Gastrocnemius medialis (tissue), 4 donors: Measurements from ENCODE around the gene MSMO1. TPM values are rescaled to one million over a fixed set of nuclear protein-coding genes. Genes with fewer than 3 reads are reported as not detected.

ENCODE experiments used
- ATAC-seq, 2 donors: fragments of 150-250 bp; one replicate each; pipeline ENCODE4 v1.9.1; 2016
- DNase-seq, 2 donors: peaks; one replicate each; pipeline ENCODE4 v3.0.0-alpha.2; 2019
- H3K27ac ChIP-seq, 4 donors: fragments of 200-600 bp; sonication (generic); 1 replicate in 1 of 4; 2 replicates in 3 of 4; pipeline ENCODE4 v1.5.1; 2016 to 2018; ENCODE audit warnings: mild to moderate bottlenecking in 2 of 4, moderate library complexity in 1 of 4
- H3K27me3 ChIP-seq, 3 donors: fragments of 200-600 bp; sonication (generic) in 2 of 3; 1 replicate in 1 of 3; 2 replicates in 2 of 3; pipeline versions ENCODE4 v1.5.1 to v1.6.0; 2016 to 2019; ENCODE audit warnings: mild to moderate bottlenecking in 1 of 3, moderate library complexity in 1 of 3
- H3K36me3 ChIP-seq, 2 donors: fragments of 200-600 bp; sonication (generic) in 1 of 2; one replicate each; pipeline ENCODE4 v1.5.1; 2017 to 2018
- H3K4me1 ChIP-seq, 2 donors: fragments of 200-600 bp; sonication (generic) in 1 of 2; one replicate each; pipeline ENCODE4 v1.5.1; 2016 to 2017; ENCODE audit warnings: mild to moderate bottlenecking in 2 of 2
- H3K4me3 ChIP-seq, 4 donors: fragments of 200-600 bp; sonication (generic) in 3 of 4; 1 replicate in 1 of 4; 2 replicates in 3 of 4; pipeline ENCODE4 v1.5.1; 2016 to 2019; ENCODE audit warnings: mild to moderate bottlenecking in 2 of 4
- H3K9me3 ChIP-seq, 3 donors: fragments of 200-600 bp; sonication (generic) in 2 of 3; 1 replicate in 1 of 3; 2 replicates in 2 of 3; pipeline ENCODE4 v1.5.1; 2016 to 2019
- POLR2A ChIP-seq, 2 donors: fragments of 450-650 bp; IDR thresholded peaks; one replicate each; pipeline ENCODE4 v1.6.1; 2017; ENCODE audit warnings: antibody characterized with exemption in 2 of 2, mild to moderate bottlenecking in 2 of 2, moderate library complexity in 2 of 2
- in situ Hi-C, 4 donors: fragments of 200-750 bp; cut with MboI; loops; one replicate each; pipeline versions ENCODE4 v1.15.0 to v1.8.0; 2017; ENCODE audit warnings: low sequenced_read_pairs in 4 of 4
- intact Hi-C: fragments of 100-400 bp; cut with DNase I; formaldehyde crosslinking; loops from one replicate; pipeline ENCODE4 v1.15.1; 2023; ENCODE audit warnings: low total_unique reads
- microRNA counts, 2 donors: library from miRNA; unstranded; fragments of <30 nt; microRNA quantifications; one replicate each; lab custom pipeline; 2016
- microRNA-seq, 2 donors: library from miRNA; unstranded; fragments of <30 nt; microRNA quantifications; one replicate each; pipeline ENCODE4, GENCODE V29; 2016; ENCODE audit warnings: borderline replicate concordance in 2 of 2
- total RNA-seq, 4 donors: library from RNA; depleted of rRNA; stranded (reverse); fragments of >200 nt; gene quantifications; one replicate each; pipeline versions ENCODE4 v1.1.0 to v1.2.3, GENCODE V29; 2016
- TF ChIP-seq, protein P1 (sequence below), 5 experiments: fragments of 450-650 bp in 3 of 5; fragments of 200-600 bp in 2 of 5; sonication (generic) in 2 of 5; IDR thresholded peaks in 4 of 5; conservative IDR thresholded peaks in 1 of 5; 1 replicate in 4 of 5; 2 replicates in 1 of 5; pipeline ENCODE4 v1.5.1; 2016 to 2019; ENCODE audit warnings: antibody characterized with exemption in 5 of 5, mild to moderate bottlenecking in 3 of 5, moderate library complexity in 3 of 5

The MSMO1 gene
- total RNA-seq, 4 donors from 2014 or later, result 3.9 to 7.7 (median 4.1) TPM

DNA sequence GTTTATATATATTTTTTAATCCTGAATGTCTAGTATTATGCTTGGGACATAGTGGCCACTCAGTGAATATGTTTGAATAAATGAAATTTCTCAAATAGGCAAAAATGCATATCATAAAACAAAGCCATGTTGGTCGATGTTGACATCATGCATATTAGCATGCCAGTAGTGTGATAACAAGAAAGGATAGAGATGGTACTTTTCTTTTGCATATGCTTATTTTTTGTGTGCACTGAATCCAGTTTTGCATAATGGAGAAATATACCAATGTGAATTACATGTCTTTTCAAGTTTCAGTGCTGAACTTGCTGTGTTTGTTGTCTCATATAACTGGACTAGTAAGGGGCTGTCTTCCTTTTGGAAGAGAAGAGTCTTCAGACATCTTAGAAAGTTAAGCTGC is 58.9 kb downstream of the MSMO1 start:
- in situ Hi-C loops, result no loop called here
- Histone ChIP-seq H3K4me1 (no peaks in the 10 kb centered on the region), H3K36me3 (no peaks in the 10 kb centered on the region), H3K27ac (no peak overlapping the region), H3K9me3 (no peaks in the 10 kb centered on the region), H3K27me3 (no peaks in the 10 kb centered on the region), H3K4me3 (no peak overlapping the region)
- ATAC-seq (no peak), DNase-seq (no peak)
- TF ChIP-seq, protein P1, sequence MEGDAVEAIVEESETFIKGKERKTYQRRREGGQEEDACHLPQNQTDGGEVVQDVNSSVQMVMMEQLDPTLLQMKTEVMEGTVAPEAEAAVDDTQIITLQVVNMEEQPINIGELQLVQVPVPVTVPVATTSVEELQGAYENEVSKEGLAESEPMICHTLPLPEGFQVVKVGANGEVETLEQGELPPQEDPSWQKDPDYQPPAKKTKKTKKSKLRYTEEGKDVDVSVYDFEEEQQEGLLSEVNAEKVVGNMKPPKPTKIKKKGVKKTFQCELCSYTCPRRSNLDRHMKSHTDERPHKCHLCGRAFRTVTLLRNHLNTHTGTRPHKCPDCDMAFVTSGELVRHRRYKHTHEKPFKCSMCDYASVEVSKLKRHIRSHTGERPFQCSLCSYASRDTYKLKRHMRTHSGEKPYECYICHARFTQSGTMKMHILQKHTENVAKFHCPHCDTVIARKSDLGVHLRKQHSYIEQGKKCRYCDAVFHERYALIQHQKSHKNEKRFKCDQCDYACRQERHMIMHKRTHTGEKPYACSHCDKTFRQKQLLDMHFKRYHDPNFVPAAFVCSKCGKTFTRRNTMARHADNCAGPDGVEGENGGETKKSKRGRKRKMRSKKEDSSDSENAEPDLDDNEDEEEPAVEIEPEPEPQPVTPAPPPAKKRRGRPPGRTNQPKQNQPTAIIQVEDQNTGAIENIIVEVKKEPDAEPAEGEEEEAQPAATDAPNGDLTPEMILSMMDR (IDR thresholded peaks at IDR 0.05 in 4 of 5, conservative IDR thresholded peaks at IDR 0.05 in 1 of 5), result no peak
- no peak for TF ChIP-seq POLR2A (IDR thresholded peaks at IDR 0.05)
- intact Hi-C loops, result no loop called here

DNA sequence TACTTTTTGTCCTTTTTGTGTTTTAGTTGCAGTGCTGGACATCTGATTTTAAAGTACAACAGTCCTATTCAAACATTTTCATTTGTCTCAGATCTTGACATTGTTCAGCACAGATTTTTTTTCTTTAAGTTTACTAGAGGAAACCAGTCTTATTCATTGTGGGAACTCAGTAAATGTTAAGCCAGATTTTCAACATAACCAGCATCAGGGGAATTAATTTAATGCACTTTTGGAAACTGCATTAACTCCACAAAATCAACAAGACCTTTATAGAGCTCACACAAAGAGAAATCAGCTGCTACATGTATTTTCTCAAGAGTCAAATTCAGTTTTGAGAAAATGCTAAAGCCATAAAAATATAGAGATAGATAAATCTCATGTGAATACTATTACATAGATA is 61.3 kb downstream of the MSMO1 start:
- DNase-seq (no peak), ATAC-seq (no peak)
- no peaks in the 10 kb centered on the region for H3K9me3 ChIP-seq
- intact Hi-C loops, result no loop called here
- TF ChIP-seq, protein P1 (IDR thresholded peaks at IDR 0.05 in 4 of 5, conservative IDR thresholded peaks at IDR 0.05 in 1 of 5), result no peak
- no peak for TF ChIP-seq POLR2A (IDR thresholded peaks at IDR 0.05)
- H3K4me1 ChIP-seq, result no peaks in the 10 kb centered on the region
- H3K27ac ChIP-seq, result no peak overlapping the region
- in situ Hi-C loops, result no loop called here
- no peaks in the 10 kb centered on the region for H3K36me3 ChIP-seq
- H3K27me3 ChIP-seq, result no peaks in the 10 kb centered on the region
- H3K4me3 ChIP-seq, result no peak overlapping the region

MicroRNAs encoded within 50 kb of the gene (microRNA counts, 767-probe panel; counts per million panel counts)
- microRNA hsa-miR-578 (lab: Ali Mortazavi, UCI), result 356 to 448 counts per million in 2 donors

Small RNA genes within 50 kb of the gene (microRNA-seq; reads per million reads assigned to microRNA genes)
- gene MIR578, result 0 reads per million in 2 donors

Other genes with a start within 250 kb of the MSMO1 start
- 10 to 100 TPM; 15.3 to 28.9 (median 17.8) TPM for gene TMEM192, start 214.8 kb upstream of the MSMO1 start, total RNA-seq
- gene KLHL2, start 120.1 kb upstream of the MSMO1 start, total RNA-seq, result 1 to 10 TPM; 3.6 to 7.9 (median 6.4) TPM
- gene CPE, start 51.3 kb downstream of the MSMO1 start, total RNA-seq, result 10 to 100 TPM; 11.8 to 27.6 (median 17.0) TPM